Stimulated activated naive CD8-positive, alpha-beta T cell treated with anti-CD3 and anti-CD28 coated beads, Interleukin-15, amount 100 ng/mL, for 72 hours (primary cell): Measurements from ENCODE around the gene GRWD1.

ENCODE experiments used
- ATAC-seq: fragments of 150-1000 bp; cut with Tn5 transposase; 2 replicates; pipeline ENCODE4 v1.10.0; 2021; ENCODE audit warnings: mild to moderate bottlenecking, moderate library complexity
- DNase-seq, 2 donors: peaks; one replicate each; pipeline ENCODE4 v3.0.0; 2021 to 2022
- H3K27ac Mint-ChIP-seq, 2 donors: one replicate each; pipeline ENCODE4 v1.8.0; 2022; ENCODE audit warnings: mild to moderate bottlenecking in 2 of 2, mixed read lengths in 2 of 2, moderate library complexity in 2 of 2
- H3K27me3 Mint-ChIP-seq: one replicate; pipeline ENCODE4 v1.8.0; 2022; ENCODE audit warnings: mixed read lengths
- H3K4me1 Mint-ChIP-seq: one replicate; pipeline ENCODE4 v1.8.0; 2022; ENCODE audit warnings: mild to moderate bottlenecking, mixed read lengths
- H3K4me3 Mint-ChIP-seq, 2 donors: one replicate each; pipeline ENCODE4 v1.8.0; 2022; ENCODE audit warnings: mild to moderate bottlenecking in 2 of 2, mixed read lengths in 2 of 2, moderate library complexity in 1 of 2
- H3K9me3 Mint-ChIP-seq, 2 donors: one replicate each; pipeline ENCODE4 v1.8.0; 2022; ENCODE audit warnings: mixed read lengths in 2 of 2

Gene GRWD1

DNA sequence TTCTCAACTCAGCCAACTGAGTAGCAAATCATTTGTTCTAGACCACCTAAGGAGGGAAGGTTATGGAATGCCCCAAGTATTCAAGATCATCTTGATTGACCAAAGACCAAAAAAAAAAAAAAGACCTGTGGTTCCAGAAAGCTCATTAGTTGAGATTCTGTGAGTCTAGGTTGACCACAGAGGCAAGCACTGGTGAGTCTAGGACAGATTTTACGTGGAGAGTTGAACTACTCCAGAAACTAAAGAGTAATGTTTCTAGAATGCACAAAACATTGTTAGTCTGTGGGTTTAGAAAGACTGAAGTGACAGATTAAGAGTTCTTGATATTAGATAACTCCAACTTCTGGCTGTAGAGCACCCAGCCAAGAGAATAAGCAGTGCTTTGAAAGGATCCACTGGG is 19.4 kb downstream of the GRWD1 start:
- Mint-ChIP-seq H3K27ac (peak overlapping the region in 1 of 2 donors; percentile 78), H3K4me3 (no peak overlapping the region), H3K27me3 (no peaks in the 10 kb centered on the region)

DNA sequence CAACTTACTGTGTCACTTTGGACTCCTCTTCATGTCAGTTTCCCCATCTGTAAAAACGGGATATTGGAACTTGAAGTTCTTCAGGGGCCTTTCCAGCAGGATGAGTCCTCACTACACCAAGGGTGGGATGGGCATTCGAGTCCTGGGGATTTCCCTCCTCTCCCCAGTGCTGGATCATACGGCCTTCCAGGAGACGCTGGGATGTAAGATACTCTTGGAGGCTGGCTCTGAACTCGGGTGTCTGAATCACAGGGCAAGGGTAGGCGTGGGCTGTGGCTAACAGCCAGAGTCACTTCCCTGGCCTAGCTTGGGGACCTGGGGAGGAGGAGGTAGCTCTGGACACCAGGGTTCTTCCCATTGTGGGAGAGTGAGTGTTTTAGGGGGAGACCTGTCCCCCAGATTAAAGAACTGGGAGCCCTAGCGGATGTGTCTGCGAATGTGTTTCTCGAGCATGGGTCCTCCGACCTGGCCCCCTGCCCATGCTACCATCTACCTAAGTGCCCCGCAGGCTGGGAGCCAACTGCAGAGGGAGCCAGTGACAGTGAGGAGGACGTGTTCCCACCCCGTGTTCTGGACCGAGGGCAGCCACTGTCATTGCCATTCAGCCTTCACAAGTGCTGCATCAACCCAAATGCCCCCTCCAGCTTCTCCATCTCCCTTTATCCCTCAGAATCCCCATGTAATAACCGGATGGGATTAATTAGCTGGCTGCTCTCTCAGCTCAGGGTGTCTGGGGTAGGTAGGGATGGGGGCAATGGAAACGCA is 21.0 kb downstream of the GRWD1 start:
- H3K27ac Mint-ChIP-seq: peak overlapping the region in 1 of 2 donors; percentile 66
- no peak overlapping the region for H3K4me3 Mint-ChIP-seq
- peaks cover 34% of the 10 kb centered on the region for H3K4me1 Mint-ChIP-seq
- DNase-seq (no peak), ATAC-seq (no peak)
- H3K9me3 Mint-ChIP-seq: no peaks in the 10 kb centered on the region
- no peaks in the 10 kb centered on the region for H3K27me3 Mint-ChIP-seq

More for the DNA sequence above, 19.4 kb downstream of the GRWD1 start:
- DNase-seq: no peak
- Mint-ChIP-seq H3K4me1 (peaks cover 22% of the 10 kb centered on the region), H3K9me3 (no peaks in the 10 kb centered on the region)
- no peak for ATAC-seq

DNA sequence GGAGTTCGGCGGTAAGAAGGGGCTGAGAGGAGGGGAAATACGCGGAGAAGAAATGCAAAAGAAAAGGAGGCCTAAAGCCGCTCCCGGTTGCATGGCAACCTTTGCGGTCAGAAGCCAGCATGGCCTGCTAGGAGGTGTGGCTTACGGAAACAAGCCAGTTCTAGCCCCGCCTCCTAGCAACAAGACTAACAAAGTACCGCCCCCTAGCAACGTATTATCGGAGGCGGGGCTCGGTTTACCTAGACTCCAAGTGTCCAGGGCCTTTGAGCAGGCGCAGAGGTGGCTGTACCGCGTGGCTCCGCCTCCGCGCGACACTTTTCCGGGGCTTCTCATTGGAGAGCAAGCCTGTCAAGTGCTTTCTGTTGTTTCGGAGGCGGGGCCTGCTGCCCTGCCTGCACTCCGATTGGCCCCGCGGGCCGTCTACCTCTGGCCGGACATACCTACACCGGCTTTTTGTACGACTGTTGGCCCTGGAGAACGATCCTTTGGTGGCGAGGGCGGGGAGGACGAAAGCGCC is 23.0 kb downstream of the GRWD1 start:
- ATAC-seq: peak; percentile 95
- peak; percentile 99 to 100 for DNase-seq
- Mint-ChIP-seq H3K9me3 (no peaks in the 10 kb centered on the region), H3K4me1 (peaks cover 42% of the 10 kb centered on the region), H3K27ac (peak overlapping the region; percentile 96 to 97), H3K4me3 (peak overlapping the region; percentile 88 to 95), H3K27me3 (no peaks in the 10 kb centered on the region)

DNA sequence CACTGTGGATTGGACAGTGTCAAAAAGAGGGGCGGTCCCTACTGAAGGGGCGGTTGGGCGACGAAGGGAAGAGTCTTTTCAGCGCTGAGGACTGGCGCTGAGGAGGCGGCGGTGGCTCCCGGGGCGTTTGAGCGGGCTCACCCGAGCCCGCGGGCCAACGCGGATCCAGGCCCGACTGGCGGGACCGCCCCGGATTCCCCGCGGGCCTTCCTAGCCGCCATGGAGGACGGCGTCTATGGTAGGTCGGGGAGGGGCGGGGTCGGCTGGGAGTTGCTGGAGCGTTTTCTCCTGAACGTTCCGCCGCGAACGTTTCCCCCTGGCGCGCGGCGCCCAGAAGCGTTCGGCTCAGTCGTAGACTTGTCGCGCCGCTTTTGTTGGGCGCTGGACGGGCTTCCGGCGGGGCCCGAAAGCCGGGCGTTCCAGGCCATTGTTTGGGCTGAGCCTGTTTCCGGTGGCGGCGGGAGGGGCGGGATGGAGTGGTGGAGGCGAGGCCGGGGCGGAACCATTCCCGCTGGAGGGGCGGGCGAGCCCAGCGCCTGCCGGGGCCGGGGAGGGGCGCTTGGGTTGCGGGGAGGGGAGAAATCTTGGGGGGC is 23.6 kb downstream of the GRWD1 start, which contains the start of gene CYTH2:
CYTH2 (plus strand) TSS at position 81 of the 593 bp plus-strand sequence; CDS start at position 220, 139 bp downstream.
- Mint-ChIP-seq H3K9me3 (no peaks in the 10 kb centered on the region), H3K4me3 (peak within 1 kb of the TSS; percentile 88 to 95), H3K4me1 (peaks cover 45% of the 10 kb centered on the region), H3K27me3 (no peaks in the 10 kb centered on the region), H3K27ac (peak within 1 kb of the TSS; percentile 96 to 97)
- DNase-seq (peak in 1 of 2 donors; percentile 74), ATAC-seq (peak; percentile 48)

DNA sequence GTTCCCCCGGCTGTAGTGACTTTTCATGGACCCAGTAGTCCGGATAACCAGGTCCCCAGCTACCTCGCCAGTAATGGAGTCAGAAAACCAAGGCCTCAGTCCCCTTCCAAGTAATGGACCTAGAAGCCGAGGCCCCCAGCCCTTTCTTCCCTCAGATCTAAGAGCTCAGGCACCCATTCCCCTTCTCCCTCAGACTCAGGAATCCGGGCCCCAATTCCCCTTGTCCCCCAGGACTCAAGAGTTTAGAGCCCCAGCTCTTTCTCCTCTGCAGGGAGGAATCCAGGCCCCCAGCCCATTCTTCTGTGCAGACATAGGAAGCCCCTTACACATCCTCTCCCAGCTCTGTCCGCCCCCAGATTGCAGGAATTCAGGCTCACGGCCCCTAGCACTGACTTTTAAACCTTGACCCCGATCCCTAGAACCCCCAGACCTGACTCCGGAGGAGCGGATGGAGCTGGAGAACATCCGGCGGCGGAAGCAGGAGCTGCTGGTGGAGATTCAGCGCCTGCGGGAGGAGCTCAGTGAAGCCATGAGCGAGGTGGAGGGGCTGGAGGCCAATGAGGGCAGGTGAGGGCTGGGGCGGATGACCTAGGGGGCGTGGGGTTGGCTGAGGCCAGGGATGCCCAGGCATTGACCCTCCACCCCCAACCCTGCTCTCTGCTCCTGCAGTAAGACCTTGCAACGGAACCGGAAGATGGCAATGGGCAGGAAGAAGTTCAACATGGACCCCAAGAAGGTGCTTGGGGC is 24.3 kb downstream of the GRWD1 start:
- Mint-ChIP-seq H3K27ac (peak overlapping the region; percentile 74 to 97), H3K9me3 (no peaks in the 10 kb centered on the region), H3K4me3 (peak overlapping the region; percentile 88 to 91), H3K4me1 (peaks cover 49% of the 10 kb centered on the region), H3K27me3 (no peaks in the 10 kb centered on the region)
- ATAC-seq (no peak), DNase-seq (no peak)

DNA sequence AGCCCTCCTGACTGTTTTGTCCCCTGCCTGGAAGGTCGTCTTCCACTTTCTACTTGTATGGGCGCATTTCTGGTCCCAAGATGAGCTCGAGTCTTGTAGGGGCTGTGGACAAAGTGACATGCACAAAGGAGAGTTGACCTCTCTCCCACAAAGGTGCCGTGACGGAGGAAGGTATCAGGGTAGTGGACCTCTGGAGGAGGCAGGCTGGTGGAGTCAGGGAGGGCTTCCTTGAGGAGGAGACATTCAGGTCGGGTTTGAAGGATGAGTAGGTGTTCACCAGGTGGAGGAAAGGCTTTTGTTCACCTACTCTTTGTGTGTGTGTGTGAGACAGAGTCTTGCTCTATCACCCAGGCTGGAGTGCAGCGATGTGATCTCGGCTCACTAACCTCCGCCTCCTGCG is 25.1 kb downstream of the GRWD1 start:
- ATAC-seq (no peak), DNase-seq (no peak)
- Mint-ChIP-seq H3K27ac (no peak overlapping the region), H3K4me3 (peak overlapping the region; percentile 88 to 91), H3K9me3 (no peaks in the 10 kb centered on the region), H3K27me3 (no peaks in the 10 kb centered on the region), H3K4me1 (peaks cover 56% of the 10 kb centered on the region)

DNA sequence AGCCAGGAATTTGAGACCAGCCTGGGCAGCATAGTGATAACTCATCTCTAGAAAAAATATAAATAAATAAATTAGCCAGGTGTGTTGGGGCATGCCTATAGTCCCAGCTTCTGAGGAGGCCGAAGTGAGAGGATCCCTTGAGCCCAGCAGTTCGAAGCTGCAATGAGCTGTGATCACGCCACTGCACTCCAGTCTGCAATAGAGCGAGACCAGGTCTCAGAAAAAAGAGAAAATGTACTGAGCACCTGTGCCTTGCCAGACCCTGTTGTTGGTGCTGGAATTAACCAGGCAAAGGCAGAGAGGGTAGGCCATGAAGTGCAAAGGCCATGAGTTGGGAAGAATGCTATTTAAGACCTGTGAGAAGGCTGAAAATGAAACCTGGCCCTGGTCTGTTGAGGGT is 26.1 kb downstream of the GRWD1 start:
- no peak for ATAC-seq
- peak overlapping the region in 1 of 2 donors; percentile 3 for H3K27ac Mint-ChIP-seq
- H3K9me3 Mint-ChIP-seq: no peaks in the 10 kb centered on the region
- no peak overlapping the region for H3K4me3 Mint-ChIP-seq
- H3K4me1 Mint-ChIP-seq: peaks cover 59% of the 10 kb centered on the region
- no peaks in the 10 kb centered on the region for H3K27me3 Mint-ChIP-seq
- no peak for DNase-seq

DNA sequence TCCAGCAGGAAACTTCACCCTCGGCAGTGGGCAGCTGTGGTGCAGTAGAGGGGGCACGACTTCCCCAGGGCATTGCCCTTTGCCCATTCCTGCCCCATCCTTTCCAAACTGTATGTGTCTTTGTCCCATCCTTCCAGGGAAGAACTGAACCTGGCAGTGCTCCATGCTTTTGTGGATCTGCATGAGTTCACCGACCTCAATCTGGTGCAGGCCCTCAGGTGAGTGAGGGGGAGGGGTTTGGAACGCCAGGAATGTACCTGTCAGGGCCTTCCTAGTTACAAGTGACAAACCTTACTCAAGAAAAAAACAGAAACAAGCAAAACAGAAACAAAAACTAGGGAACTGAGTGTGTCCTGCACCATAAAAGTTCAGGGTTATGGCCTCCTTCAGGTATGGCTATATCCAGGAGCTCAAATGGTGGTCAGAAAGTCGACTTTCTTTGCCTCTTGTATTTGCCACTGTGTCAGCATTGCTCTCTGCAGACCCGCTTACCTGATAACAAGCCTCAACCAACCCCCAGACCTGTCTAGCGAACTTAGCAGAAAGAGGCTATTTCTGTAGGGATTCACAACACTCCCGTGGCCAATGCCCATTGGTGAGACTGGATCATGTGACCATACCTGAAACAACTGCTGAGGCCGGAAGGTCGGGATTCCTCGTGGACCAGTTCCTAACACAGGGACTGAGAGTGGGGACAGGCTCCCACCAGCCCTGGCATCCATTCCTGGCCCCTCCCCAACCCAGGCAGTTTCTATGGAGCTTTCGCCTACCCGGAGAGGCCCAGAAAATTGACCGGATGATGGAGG is 27.6 kb downstream of the GRWD1 start:
- ATAC-seq: no peak
- no peak for DNase-seq
- Mint-ChIP-seq H3K9me3 (no peaks in the 10 kb centered on the region), H3K27ac (no peak overlapping the region), H3K27me3 (no peaks in the 10 kb centered on the region), H3K4me1 (peaks cover 50% of the 10 kb centered on the region), H3K4me3 (no peak overlapping the region)

DNA sequence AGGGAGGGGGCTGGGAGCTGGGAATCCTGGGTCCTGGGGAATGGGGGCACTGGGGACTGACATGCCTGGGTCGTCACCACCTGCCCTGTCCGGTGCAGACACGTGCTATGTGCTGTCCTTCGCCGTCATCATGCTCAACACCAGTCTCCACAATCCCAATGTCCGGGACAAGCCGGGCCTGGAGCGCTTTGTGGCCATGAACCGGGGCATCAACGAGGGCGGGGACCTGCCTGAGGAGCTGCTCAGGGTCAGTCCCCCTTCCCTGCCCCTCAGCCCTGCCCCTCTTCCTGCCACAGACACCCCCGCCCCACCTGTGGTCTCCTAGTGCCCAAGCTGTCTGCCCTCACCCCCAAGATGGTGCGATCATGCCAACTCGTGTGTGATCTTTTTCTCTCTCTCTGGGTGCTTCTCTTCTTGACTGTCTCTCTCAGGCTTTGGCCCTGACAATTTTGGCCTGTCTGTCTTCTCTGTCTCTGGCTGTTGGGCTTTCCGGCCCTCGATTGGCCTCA is 28.4 kb downstream of the GRWD1 start:
- peaks cover 45% of the 10 kb centered on the region for H3K4me1 Mint-ChIP-seq
- DNase-seq (no peak), ATAC-seq (no peak)
- H3K9me3 Mint-ChIP-seq: no peaks in the 10 kb centered on the region
- H3K27ac Mint-ChIP-seq: no peak overlapping the region
- H3K27me3 Mint-ChIP-seq: no peaks in the 10 kb centered on the region
- H3K4me3 Mint-ChIP-seq: no peak overlapping the region

DNA sequence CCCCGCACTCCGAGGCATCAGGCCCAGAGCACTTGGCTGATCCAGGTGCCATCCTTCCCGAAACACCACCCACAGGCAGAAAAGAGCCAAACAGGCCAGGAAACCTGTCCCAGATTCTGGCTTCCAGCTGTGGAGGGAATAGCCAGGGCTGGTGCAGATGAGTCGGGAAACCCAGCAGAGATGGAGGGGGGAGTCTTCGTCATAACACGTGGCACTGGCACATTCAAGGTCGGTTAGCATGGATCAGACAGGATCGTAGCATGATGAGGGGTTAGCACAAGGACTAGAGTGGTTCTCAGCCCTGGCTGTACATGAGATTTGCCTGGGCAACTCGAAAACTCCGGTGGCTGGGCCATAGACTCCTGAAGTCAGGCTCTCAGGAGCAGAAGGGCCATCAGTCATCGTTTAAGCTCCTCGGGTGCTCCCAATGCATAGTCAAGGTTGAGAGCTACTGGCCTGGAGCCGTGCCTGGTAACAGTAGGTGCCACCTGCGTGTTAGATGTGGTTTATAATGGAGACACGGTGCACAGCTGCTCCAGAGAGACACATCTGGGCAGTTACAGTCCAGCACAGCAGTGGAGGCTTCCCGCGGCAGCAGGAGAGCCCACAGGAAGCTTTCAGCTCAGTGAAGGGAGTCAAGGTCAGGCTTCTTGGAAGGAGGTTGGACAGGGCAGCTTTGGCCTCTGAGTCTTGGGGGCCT is 29.7 kb downstream of the GRWD1 start:
- no peaks in the 10 kb centered on the region for H3K27me3 Mint-ChIP-seq
- H3K4me1 Mint-ChIP-seq: peaks cover 48% of the 10 kb centered on the region
- no peak overlapping the region for H3K27ac Mint-ChIP-seq
- no peaks in the 10 kb centered on the region for H3K9me3 Mint-ChIP-seq
- DNase-seq (no peak), ATAC-seq (no peak)
- no peak overlapping the region for H3K4me3 Mint-ChIP-seq

DNA sequence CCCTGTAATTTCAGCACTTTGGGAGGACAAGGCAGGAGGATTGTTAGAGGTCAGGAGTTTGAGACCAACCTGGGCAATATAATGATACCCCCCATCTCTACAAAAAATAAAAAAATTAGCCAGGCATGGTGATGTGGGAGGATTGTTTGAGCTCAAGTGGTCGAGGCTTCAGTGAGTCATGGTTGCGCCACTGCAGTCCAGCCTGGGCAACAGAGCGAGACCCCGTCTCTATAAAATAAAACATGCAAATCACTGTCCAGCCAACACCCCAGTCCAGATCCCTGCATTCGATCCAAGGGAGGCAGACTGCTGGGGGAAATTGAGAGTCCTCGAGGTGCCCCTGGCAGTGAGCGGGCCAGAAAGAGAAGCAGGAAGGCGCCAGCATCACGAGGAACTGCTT is 30.4 kb downstream of the GRWD1 start:
- Mint-ChIP-seq H3K27ac (no peak overlapping the region), H3K9me3 (no peaks in the 10 kb centered on the region), H3K4me3 (no peak overlapping the region), H3K27me3 (no peaks in the 10 kb centered on the region), H3K4me1 (peaks cover 48% of the 10 kb centered on the region)
- no peak for DNase-seq
- no peak for ATAC-seq

DNA sequence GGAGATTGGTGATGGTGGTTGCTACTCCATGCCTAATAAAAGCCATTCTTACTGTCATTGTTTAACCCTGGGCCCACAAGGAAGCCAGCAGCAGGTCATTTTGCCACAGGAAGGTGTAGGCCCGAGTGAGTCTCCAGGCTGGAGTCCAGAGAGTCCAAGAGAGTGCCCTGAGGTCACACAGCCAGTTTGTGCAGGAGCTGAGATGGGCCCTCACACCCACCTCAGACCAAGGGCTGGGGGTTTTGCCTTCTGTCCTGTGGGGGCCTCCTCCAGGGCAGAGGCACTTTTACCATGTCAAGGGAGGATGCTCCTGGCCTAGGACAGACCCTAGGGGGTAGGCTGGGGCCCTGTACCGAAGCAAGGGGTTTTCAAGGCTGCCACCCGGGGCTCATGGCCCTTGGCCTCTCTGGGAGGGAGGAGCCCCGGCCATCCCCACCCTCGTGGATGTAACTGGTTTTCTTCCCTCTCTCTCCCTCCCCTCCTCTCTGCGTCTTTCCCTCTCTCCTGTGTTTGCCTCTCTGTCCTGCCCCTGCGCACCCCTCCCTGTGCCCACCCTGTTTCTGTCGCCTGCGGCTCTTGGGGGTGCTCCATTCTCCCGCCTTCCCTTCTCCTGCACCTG is 31.4 kb downstream of the GRWD1 start:
- Mint-ChIP-seq H3K4me1 (peaks cover 51% of the 10 kb centered on the region), H3K27me3 (no peaks in the 10 kb centered on the region), H3K9me3 (no peaks in the 10 kb centered on the region), H3K4me3 (no peak overlapping the region), H3K27ac (no peak overlapping the region)
- DNase-seq (no peak), ATAC-seq (no peak)

DNA sequence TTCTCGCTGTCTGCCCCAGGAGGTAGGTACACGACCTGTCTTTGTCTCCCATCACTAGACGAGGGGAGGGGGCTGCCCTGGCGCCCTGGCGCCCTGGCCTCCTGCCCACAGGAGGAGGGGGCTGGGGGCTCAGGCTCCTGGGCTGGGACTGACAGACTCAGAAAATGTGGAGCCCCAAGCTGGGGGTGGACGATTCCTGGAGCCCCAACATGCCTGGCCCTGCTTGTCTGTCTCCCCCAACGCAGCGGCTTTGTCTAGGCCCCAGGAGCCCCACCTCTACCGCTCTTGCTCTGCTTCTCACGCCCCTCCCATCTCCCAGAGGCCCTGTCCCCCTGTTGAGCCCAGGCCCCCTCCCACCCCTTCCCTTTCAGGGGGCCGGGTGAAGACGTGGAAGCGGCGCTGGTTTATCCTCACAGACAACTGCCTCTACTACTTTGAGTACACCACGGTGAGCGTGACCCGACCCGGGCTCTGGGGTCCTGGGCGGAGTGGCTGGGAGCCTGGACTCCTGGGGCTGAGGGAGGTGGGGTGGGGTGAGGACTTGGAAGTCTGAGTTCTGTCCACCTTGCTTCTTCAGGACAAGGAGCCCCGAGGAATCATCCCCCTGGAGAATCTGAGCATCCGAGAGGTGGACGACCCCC is 32.0 kb downstream of the GRWD1 start:
- peaks cover 47% of the 10 kb centered on the region for H3K4me1 Mint-ChIP-seq
- DNase-seq (no peak), ATAC-seq (no peak)
- no peak overlapping the region for H3K4me3 Mint-ChIP-seq
- no peaks in the 10 kb centered on the region for H3K27me3 Mint-ChIP-seq
- H3K27ac Mint-ChIP-seq: no peak overlapping the region
- H3K9me3 Mint-ChIP-seq: no peaks in the 10 kb centered on the region
